Measurements from ENCODE around the gene TTC8.

DNA sequence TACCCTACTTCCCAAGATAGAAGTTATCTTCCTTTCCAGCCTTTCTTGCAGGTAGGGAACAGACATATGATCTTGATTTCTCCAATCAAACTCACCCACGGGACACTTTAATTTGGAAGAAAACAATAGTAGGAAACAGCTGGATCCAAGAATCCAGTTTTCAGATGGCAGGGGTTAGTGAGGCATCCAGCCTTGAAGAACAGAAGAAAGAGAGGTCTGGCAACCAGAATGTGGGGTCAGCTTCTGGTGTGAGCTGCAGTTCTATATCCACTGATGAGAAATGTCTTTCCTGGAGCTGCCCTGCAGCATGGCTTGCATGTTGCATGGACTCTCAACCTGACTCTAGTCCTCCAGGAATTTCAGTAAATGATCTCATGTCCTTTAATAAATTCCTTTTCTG, 83.8 kb downstream of the TTC8 start:
- TF ChIP-seq CTCF (IDR thresholded peaks at IDR 0.05; ENCODE audit: low read length), result no peak
- no peak for TF ChIP-seq EZH2phosphoT487 (IDR thresholded peaks at IDR 0.05; ENCODE audit: low read length)

Data from MM.1S (cell line).